ENCODE measurements around the gene KCNH3.

- no peak for TF ChIP-seq POLR2AphosphoS5 (IDR thresholded peaks at IDR 0.05; ENCODE audit: low read depth, low read length)
- 0 out of 2 replicates have a peak, but pooled peaks have one; percentile 32 for TF ChIP-seq POLR2A (IDR thresholded peaks at IDR 0.05; ENCODE audit: low read depth, low read length)
- no peak for TF ChIP-seq TAF1 (IDR thresholded peaks at IDR 0.05; ENCODE audit: low read depth, low read length)
- no peak for TF ChIP-seq SPI1 (IDR thresholded peaks at IDR 0.05; ENCODE audit: low read depth, low read length)
- no peak for TF ChIP-seq POU2F2 (IDR thresholded peaks at IDR 0.05; ENCODE audit: low read depth, low read length)
- TF ChIP-seq PAX5 (IDR thresholded peaks at IDR 0.05; ENCODE audit: insufficient read depth, low read length, severe bottlenecking) = no peak
These were observed 17.8 kb downstream of the KCNH3 start for GRCh38 chr12:49556391-49557186.
